ENCODE measurements around the gene BRICD5.

BRICD5 gene

DNA sequence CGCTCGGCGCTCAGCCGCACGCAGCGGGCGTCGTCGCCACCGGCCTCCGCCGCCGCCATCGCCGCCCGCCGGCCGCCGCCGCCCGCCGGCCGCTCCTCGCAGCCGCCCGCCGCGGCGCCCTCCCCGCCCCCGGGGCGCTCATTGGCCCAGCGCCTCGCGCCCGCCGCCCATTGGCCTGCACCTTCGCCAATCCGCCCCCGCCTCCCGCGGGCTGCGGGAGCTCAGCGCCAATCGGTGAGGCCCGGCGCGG is 4.0 kb upstream of the BRICD5 start, which contains the start of gene PGP:
Gene PGP (minus strand): TSS at position 122 of the 250 bp plus-strand sequence. CDS start 63 bp downstream, at position 59.
- no peak within 1 kb of the TSS for H2BK120ac ChIP-seq (ENCODE audit: low read depth, low read length)
- H2AFZ ChIP-seq (ENCODE audit: low read length), result peak within 1 kb of the TSS; percentile 94
- H2AK5ac ChIP-seq (ENCODE audit: low read depth, low read length), result peak within 1 kb of the TSS; percentile 84
- H3K23ac ChIP-seq (ENCODE audit: low read depth, low read length, poor library complexity), result peak within 1 kb of the TSS; percentile 95
- WGBS, 2 donors (ENCODE audit: extremely low coverage in 2 of 2, insufficient read length in 2 of 2, insufficient replicate concordance in 1 of 2), result no CpG with 5 or more reads among the region's 48 CpGs
- no peaks in the 10 kb centered on the region for H3K27me3 ChIP-seq (ENCODE audit: control insufficient read depth in 3 of 3, insufficient read depth in 3 of 3, low read depth in 1 of 3, low read length in 3 of 3)
- peak within 1 kb of the TSS; percentile 99 for H3K18ac ChIP-seq (ENCODE audit: low read length)
- H3K4me2 ChIP-seq (ENCODE audit: insufficient read depth, low read length, poor library complexity, severe bottlenecking), result peak within 1 kb of the TSS; percentile 96
- no peaks in the 10 kb centered on the region for H3K9me3 ChIP-seq (replicated peaks in 1 of 2; ENCODE audit: control insufficient read depth in 2 of 2, insufficient read depth in 1 of 2, low read depth in 1 of 2, low read length in 2 of 2)
- H2BK12ac ChIP-seq (ENCODE audit: low read length), result peak within 1 kb of the TSS; percentile 41
- H3K4ac ChIP-seq (ENCODE audit: low read length), result peak within 1 kb of the TSS; percentile 76
- H3K79me1 ChIP-seq (ENCODE audit: low read depth, low read length), result peaks cover 14% of the 10 kb centered on the region
- H2BK15ac ChIP-seq (ENCODE audit: low read length), result peak within 1 kb of the TSS; percentile 81
- peak within 1 kb of the TSS; percentile 98 for H3K9ac ChIP-seq (ENCODE audit: low read depth, low read length, poor library complexity)
- H2BK5ac ChIP-seq (ENCODE audit: low read length), result peak within 1 kb of the TSS; percentile 94
- H4K91ac ChIP-seq (ENCODE audit: low read depth, low read length, poor library complexity), result no peak within 1 kb of the TSS
- peak within 1 kb of the TSS; percentile 99 for H3K27ac ChIP-seq (replicated peaks; ENCODE audit: low read length)
- H3K4me1 ChIP-seq (ENCODE audit: control insufficient read depth in 2 of 2, insufficient read depth in 1 of 2, low read depth in 1 of 2, low read length in 2 of 2), result peaks cover 9 to 11% of the 10 kb centered on the region in 2 donors
- peak within 1 kb of the TSS; percentile 82 for H3K14ac ChIP-seq (ENCODE audit: low read length)
- H3K4me3 ChIP-seq (ENCODE audit: low read length in 2 of 2), result peak within 1 kb of the TSS; percentile 99 to 100
- H3K36me3 ChIP-seq (replicated peaks in 1 of 2; ENCODE audit: control insufficient read depth in 2 of 2, insufficient read depth in 2 of 2, low read length in 2 of 2), result peaks cover 19 to 30% of the 10 kb centered on the region in 2 donors
- H4K8ac ChIP-seq (ENCODE audit: low read depth, low read length), result no peak within 1 kb of the TSS
- DNase-seq (ENCODE audit: low spot score), result no peak

DNA sequence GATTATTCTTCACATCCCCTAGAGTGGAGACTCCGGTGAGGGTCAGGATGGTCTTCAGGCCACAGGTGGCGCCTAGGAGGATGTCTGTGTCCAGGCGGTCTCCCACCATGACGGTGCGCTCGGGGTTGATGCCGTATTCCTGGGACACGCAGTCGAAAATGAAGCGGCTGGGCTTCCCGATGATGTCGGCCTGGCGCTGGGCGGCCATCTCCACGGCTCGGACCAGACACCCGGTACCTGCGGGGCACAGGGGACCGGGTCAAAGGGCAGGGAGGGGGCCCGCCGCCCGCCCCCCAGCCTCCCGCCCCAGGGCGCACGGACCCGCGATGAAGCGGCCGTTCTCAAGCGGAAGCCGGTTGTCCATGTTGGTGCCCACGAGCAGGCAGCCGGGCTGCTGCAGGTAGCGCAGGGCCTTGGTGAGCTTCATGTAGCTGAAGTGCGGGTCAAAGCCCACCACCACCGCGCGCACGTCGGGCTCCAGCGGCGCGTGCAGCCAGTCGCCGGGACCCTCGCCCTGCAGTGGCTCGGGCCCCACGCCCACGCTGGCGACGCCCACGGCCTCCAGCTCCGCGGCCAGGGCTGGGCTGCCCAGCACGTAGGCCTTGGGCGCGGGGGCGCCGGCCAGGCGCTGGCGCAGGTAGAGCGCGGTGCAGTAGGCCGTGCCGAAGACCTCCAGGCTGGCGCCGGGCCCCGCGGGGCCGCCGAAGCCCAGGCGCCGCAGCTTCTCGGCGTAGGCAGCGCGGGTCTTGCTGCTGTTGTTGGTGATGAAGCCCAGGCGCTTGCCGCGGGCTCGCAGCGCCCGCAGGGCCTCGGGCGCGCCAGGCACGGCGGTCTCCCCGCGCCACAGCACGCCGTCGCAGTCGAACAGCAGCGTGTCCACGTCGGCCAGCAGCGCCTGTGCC is 3.4 kb upstream of the BRICD5 start:
- Histone ChIP-seq H3K27ac (replicated peaks; ENCODE audit: low read length) (peak overlapping the region; percentile 81), H2BK120ac (ENCODE audit: low read depth, low read length) (no peak overlapping the region)
- WGBS, 2 donors (ENCODE audit: extremely low coverage in 2 of 2, insufficient read length in 2 of 2, insufficient replicate concordance in 1 of 2), result no CpG with 5 or more reads among the region's 98 CpGs

DNA sequence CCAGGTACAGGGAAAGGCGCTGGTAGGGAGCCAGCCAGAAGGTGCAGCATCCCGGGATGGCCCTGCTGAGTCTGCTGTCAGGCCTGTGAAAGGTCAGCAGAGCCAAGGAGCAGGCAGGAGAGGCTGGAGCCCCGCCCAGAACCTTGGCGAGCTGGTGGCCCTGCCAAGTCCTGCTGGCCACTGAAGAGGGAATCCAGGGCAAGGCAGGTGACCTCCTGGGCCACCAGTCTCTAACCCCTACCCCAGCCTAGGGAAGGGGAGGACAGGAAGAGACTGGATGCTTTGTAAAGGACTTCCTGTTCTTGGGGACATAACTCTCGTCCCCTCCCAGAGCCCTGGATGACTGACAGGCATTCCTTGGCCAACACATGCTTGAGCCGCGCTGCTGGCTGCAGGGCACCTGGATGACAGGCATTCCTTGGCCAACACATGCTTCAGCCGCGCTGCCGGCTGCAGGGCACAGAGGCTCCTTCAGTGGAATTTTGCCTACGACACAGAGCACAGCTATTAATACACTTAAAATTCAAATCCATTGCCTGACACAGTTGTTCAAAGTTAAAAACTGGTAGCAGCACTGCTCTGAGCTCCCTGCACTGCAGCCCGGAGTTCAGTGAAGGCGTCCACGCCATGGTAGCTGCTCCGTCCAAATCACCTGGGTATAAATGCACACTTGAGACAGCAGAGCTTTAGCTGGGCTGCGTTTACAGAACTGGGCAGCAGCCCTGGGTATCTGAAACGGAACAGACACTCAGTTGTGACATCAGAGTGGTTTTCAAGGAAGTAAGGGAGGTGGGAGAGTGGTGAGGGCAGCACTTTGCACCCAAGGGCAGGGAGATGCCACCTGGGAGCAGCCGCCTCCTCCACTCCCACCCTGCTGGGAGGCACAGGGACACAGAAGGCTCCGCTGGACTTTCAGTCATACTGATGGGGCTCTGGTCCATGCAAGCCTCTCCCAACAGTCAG is 2.0 kb upstream of the BRICD5 start:
- no peak overlapping the region for H2AFZ ChIP-seq (ENCODE audit: low read length)
- no peak overlapping the region for H2BK12ac ChIP-seq (ENCODE audit: low read length)
- no peak for DNase-seq (ENCODE audit: low spot score)

More for the DNA sequence above, 3.4 kb upstream of the BRICD5 start:
- Histone ChIP-seq H3K23ac (ENCODE audit: low read depth, low read length, poor library complexity) (peak overlapping the region; percentile 95), H2BK5ac (ENCODE audit: low read length) (peak overlapping the region; percentile 94), H2BK12ac (ENCODE audit: low read length) (peak overlapping the region; percentile 41), H3K9ac (ENCODE audit: low read depth, low read length, poor library complexity) (peak overlapping the region; percentile 98), H3K18ac (ENCODE audit: low read length) (peak overlapping the region; percentile 96), H3K4me1 (ENCODE audit: control insufficient read depth in 2 of 2, insufficient read depth in 1 of 2, low read depth in 1 of 2, low read length in 2 of 2) (peaks cover 9 to 11% of the 10 kb centered on the region in 2 donors), H3K36me3 (replicated peaks in 1 of 2; ENCODE audit: control insufficient read depth in 2 of 2, insufficient read depth in 2 of 2, low read length in 2 of 2) (peaks cover 22 to 36% of the 10 kb centered on the region in 2 donors), H2BK15ac (ENCODE audit: low read length) (peak overlapping the region; percentile 26), H2AFZ (ENCODE audit: low read length) (peak overlapping the region; percentile 81), H3K27me3 (ENCODE audit: control insufficient read depth in 3 of 3, insufficient read depth in 3 of 3, low read depth in 1 of 3, low read length in 3 of 3) (no peaks in the 10 kb centered on the region), H3K9me3 (replicated peaks in 1 of 2; ENCODE audit: control insufficient read depth in 2 of 2, insufficient read depth in 1 of 2, low read depth in 1 of 2, low read length in 2 of 2) (no peaks in the 10 kb centered on the region), H3K4me3 (ENCODE audit: low read length in 2 of 2) (peak overlapping the region; percentile 97 to 100), H3K4ac (ENCODE audit: low read length) (no peak overlapping the region), H3K14ac (ENCODE audit: low read length) (peak overlapping the region; percentile 82), H4K8ac (ENCODE audit: low read depth, low read length) (no peak overlapping the region), H3K4me2 (ENCODE audit: insufficient read depth, low read length, poor library complexity, severe bottlenecking) (peak overlapping the region; percentile 96), H4K91ac (ENCODE audit: low read depth, low read length, poor library complexity) (no peak overlapping the region), H2AK5ac (ENCODE audit: low read depth, low read length) (peak overlapping the region; percentile 84), H3K79me1 (ENCODE audit: low read depth, low read length) (peaks cover 14% of the 10 kb centered on the region)
- no peak for DNase-seq (ENCODE audit: low spot score)

More for the DNA sequence above, 2.0 kb upstream of the BRICD5 start:
- peak overlapping the region; percentile 75 for H3K23ac ChIP-seq (ENCODE audit: low read depth, low read length, poor library complexity)
- H3K18ac ChIP-seq (ENCODE audit: low read length), result no peak overlapping the region
- no peak overlapping the region for H3K9ac ChIP-seq (ENCODE audit: low read depth, low read length, poor library complexity)
- no peak overlapping the region for H3K14ac ChIP-seq (ENCODE audit: low read length)
- H3K4me1 ChIP-seq (ENCODE audit: control insufficient read depth in 2 of 2, insufficient read depth in 1 of 2, low read depth in 1 of 2, low read length in 2 of 2), result peaks cover 9 to 11% of the 10 kb centered on the region in 2 donors
- peaks cover 34 to 50% of the 10 kb centered on the region in 2 donors for H3K36me3 ChIP-seq (replicated peaks in 1 of 2; ENCODE audit: control insufficient read depth in 2 of 2, insufficient read depth in 2 of 2, low read length in 2 of 2)
- no CpG with 5 or more reads among the region's 19 CpGs for WGBS, 2 donors (ENCODE audit: extremely low coverage in 2 of 2, insufficient read length in 2 of 2, insufficient replicate concordance in 1 of 2)
- H3K4me3 ChIP-seq (ENCODE audit: low read length in 2 of 2), result peak overlapping the region in 1 of 2 donors; percentile 97
- no peaks in the 10 kb centered on the region for H3K27me3 ChIP-seq (ENCODE audit: control insufficient read depth in 3 of 3, insufficient read depth in 3 of 3, low read depth in 1 of 3, low read length in 3 of 3)
- no peak overlapping the region for H3K4ac ChIP-seq (ENCODE audit: low read length)
- no peaks in the 10 kb centered on the region for H3K9me3 ChIP-seq (replicated peaks in 1 of 2; ENCODE audit: control insufficient read depth in 2 of 2, insufficient read depth in 1 of 2, low read depth in 1 of 2, low read length in 2 of 2)
- H2BK120ac ChIP-seq (ENCODE audit: low read depth, low read length), result no peak overlapping the region
- no peak overlapping the region for H2AK5ac ChIP-seq (ENCODE audit: low read depth, low read length)
- no peak overlapping the region for H3K27ac ChIP-seq (replicated peaks; ENCODE audit: low read length)
- H2BK5ac ChIP-seq (ENCODE audit: low read length), result peak overlapping the region; percentile 44
- peak overlapping the region; percentile 96 for H3K4me2 ChIP-seq (ENCODE audit: insufficient read depth, low read length, poor library complexity, severe bottlenecking)
- H3K79me1 ChIP-seq (ENCODE audit: low read depth, low read length), result peaks cover 18% of the 10 kb centered on the region
- H2BK15ac ChIP-seq (ENCODE audit: low read length), result no peak overlapping the region
- no peak overlapping the region for H4K8ac ChIP-seq (ENCODE audit: low read depth, low read length)
- no peak overlapping the region for H4K91ac ChIP-seq (ENCODE audit: low read depth, low read length, poor library complexity)
